Measurements from ENCODE around the gene CDC42EP5.
"Not testable (repeated sequence)": the region's sequence is repeated elsewhere in the genome, so short reads cannot be mapped to it uniquely, and the experiment has no call there.

Gene CDC42EP5

GRCh38 chr19:54477650-54478049, 4.6 kb upstream of the CDC42EP5 start:
- Mint-ChIP-seq H3K9me3 (no peaks in the 10 kb centered on the region), H3K4me3 (no peak overlapping the region), H3K27me3 (peaks cover 53% of the 10 kb centered on the region), H3K4me1 (peaks cover 13% of the 10 kb centered on the region), H3K36me3 (no peaks in the 10 kb centered on the region), H3K27ac (no peak overlapping the region)
- CTCF ChIA-PET = interaction anchor here (1.2 to 7.1 kb wide), 5 partner anchors 9 to 197 kb away, joined by 3 to 93 read pairs (median 4); no protein-coding TSS in a partner anchor
- no peak for DNase-seq

GRCh38 chr19:54475706-54476105, 2.6 kb upstream of the CDC42EP5 start:
- Mint-ChIP-seq H3K9me3 (no peaks in the 10 kb centered on the region), H3K36me3 (no peaks in the 10 kb centered on the region), H3K4me1 (peaks cover 6% of the 10 kb centered on the region), H3K27me3 (peaks cover 59% of the 10 kb centered on the region), H3K4me3 (no peak overlapping the region), H3K27ac (no peak overlapping the region)
- DNase-seq = no peak
- CTCF ChIA-PET = no interaction called here

DNA sequence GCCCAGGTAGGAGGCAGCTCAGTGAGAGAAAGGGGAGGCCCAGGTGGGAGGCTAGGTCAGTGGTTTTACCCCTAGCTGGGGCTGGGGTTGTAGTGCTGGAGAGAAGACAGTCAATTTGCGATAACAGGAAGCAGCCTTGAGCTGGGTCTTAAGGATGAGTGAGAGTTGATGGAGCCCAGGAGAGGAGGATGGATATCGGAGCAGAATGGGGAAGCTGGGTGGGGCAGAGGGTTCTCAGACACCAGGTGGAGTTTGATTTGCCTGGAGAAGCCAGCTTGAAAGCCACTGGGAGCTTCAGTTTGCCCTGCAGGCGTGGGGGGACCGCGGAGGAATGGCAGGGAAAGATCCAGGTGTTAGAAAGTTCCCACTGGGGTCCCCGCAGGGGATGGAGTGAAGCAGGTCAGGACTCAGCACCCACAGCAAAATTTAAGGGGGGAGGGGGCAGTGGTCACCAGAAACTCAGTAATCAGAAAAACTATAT, 836 bp upstream of the CDC42EP5 start:
- no peak for DNase-seq
- Mint-ChIP-seq H3K4me3 (no peak overlapping the region), H3K27me3 (peaks cover 72% of the 10 kb centered on the region), H3K9me3 (no peaks in the 10 kb centered on the region), H3K4me1 (peaks cover 8% of the 10 kb centered on the region), H3K27ac (no peak overlapping the region), H3K36me3 (no peaks in the 10 kb centered on the region)
- CTCF ChIA-PET = interaction anchor here (1.9 kb wide), 1 partner anchor 201 kb away, joined by 10 read pairs; no protein-coding TSS in a partner anchor

- Mint-ChIP-seq H3K4me1 (peaks cover 8% of the 10 kb centered on the region), H3K4me3 (no peak overlapping the region), H3K9me3 (no peaks in the 10 kb centered on the region), H3K36me3 (no peaks in the 10 kb centered on the region), H3K27me3 (peaks cover 64% of the 10 kb centered on the region), H3K27ac (no peak overlapping the region)
- CTCF ChIA-PET = no interaction called here
- no peak for DNase-seq
Measured at GRCh38 chr19:54470991-54471782, 1.9 kb downstream of the CDC42EP5 start.

DNA sequence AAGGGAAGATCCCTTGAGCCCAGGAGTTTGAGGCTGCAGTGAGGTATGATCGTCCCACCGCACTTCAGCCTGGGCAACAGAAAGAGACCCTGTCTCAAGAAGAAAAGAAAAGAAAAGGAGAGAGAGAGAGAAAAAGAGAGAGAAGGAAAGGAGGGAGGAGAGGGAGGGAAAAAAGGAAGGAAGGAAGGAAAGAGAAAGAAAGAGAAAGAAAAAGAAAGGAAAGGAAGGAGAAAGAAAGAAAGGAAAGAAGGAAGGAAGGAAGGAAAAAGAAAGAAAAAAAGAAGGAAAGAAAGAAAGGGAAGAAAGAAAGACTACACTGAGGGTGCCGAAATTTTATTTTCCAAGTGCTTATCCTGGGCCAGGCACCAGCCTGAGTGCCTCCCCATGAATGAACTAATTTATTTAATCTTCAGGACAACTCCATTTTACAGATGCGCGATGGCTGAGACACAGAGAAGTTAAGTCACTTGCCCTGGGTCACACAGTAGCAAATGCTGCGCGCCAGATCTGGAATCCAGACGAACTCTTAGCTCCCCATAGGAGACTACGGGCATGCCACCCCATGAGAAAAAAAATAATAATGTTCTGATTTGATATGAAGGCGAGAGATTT, 2.7 kb downstream of the CDC42EP5 start:
- Mint-ChIP-seq H3K4me3 (no peak overlapping the region), H3K36me3 (no peaks in the 10 kb centered on the region), H3K27ac (no peak overlapping the region), H3K9me3 (no peaks in the 10 kb centered on the region), H3K27me3 (peaks cover 70% of the 10 kb centered on the region), H3K4me1 (peaks cover 12% of the 10 kb centered on the region)
- no peak for DNase-seq
- CTCF ChIA-PET = no interaction called here

GRCh38 chr19:54469496-54469934, 3.6 kb downstream of the CDC42EP5 start:
- CTCF ChIA-PET = no interaction called here
- H3K4me1 Mint-ChIP-seq = peaks cover 15% of the 10 kb centered on the region
- no peak overlapping the region for H3K4me3 Mint-ChIP-seq
- H3K36me3 Mint-ChIP-seq = no peaks in the 10 kb centered on the region
- H3K27ac Mint-ChIP-seq = no peak overlapping the region
- H3K27me3 Mint-ChIP-seq = peaks cover 77% of the 10 kb centered on the region
- no peak for DNase-seq
- no peaks in the 10 kb centered on the region for H3K9me3 Mint-ChIP-seq

- Mint-ChIP-seq H3K27me3 (peaks cover 60% of the 10 kb centered on the region), H3K4me3 (peak overlapping the region; percentile 58), H3K4me1 (peaks cover 32% of the 10 kb centered on the region)
- CTCF ChIA-PET = interaction anchor here (0.6 to 1.2 kb wide), 3 partner anchors 15 to 209 kb away, joined by 3 to 4 read pairs (median 3); no protein-coding TSS in a partner anchor
- H3K36me3 Mint-ChIP-seq, DNase-seq, H3K9me3 Mint-ChIP-seq, H3K27ac Mint-ChIP-seq: not testable (repeated sequence)
Measured at GRCh38 chr19:54466110-54466480, 7.0 kb downstream of the CDC42EP5 start.

DNA sequence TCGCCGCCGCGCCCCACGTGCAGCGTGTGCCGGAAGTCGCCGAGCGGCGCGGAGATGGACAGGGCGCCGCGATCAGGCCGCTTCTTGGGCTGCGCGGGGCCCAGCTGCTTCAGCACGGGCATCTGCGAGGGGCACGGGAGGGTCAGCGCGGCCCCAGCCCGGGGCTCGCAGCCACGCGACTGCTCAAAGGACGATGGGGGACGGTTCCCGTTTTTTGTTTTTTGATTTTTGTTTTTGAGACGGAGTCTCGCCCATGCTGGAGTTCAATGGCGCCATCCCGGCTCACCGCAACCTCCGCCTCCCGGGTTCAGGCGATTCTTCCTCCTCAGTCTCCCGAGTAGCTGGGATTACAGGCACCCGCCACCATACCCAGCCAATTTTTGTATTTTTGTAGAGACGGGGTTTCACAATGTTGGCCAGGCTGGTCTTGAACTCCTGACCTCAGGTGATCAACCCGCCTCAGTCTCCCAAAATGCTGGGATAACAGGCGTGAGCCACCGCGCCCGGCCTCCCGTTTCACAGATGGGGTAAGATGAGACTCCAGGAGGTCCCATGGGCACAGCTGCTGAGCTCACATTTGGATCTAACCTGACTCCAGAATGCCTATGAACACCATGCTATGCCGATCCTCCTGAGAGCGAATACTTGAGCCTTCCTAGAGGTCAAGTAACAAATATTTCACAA, 7.5 kb downstream of the CDC42EP5 start:
- Mint-ChIP-seq H3K27me3 (peaks cover 55% of the 10 kb centered on the region), H3K4me1 (peaks cover 28% of the 10 kb centered on the region), H3K9me3 (no peaks in the 10 kb centered on the region), H3K4me3 (peak overlapping the region; percentile 58), H3K36me3 (peaks cover 7% of the 10 kb centered on the region), H3K27ac (no peak overlapping the region)
- CTCF ChIA-PET = interaction anchor here (0.6 to 1.2 kb wide), 3 partner anchors 16 to 209 kb away, joined by 3 to 4 read pairs (median 3); no protein-coding TSS in a partner anchor
- no peak for DNase-seq

- CTCF ChIA-PET = no interaction called here
- Mint-ChIP-seq H3K4me3 (peak overlapping the region; percentile 76), H3K27ac (peak overlapping the region; percentile 96), H3K36me3 (peaks cover 9% of the 10 kb centered on the region), H3K27me3 (peaks cover 47% of the 10 kb centered on the region), H3K9me3 (no peaks in the 10 kb centered on the region), H3K4me1 (peaks cover 30% of the 10 kb centered on the region)
- DNase-seq = peak; percentile 87
Measured at GRCh38 chr19:54464630-54465425, 8.3 kb downstream of the CDC42EP5 start.

DNA sequence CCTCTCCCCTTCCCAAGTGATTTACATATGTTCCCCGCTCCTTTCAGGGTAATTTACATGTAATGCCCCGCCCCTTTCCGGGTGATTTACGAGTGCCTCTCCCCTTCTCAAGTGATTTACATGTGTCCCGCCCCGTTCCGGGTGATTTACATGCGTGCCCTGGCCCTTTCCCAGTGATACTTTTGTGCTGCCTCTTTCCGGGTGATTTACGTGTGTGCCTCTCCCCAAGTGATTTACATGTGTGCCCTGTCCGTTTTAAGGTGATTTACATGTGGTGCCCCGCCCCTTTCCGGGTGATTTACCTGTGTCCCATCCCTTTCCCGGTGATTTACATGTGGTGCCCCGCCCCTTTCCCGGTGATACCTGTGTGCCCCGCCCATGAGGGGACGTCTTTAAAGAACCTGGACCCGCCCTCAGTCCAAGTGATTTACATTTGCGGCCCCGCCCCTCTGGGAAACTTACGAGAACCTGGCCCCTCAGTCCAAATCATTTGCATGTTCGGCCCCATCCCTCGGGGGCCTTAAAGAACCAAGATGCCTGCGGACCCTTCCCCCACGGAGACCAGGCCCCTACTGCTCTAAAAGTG, 9.0 kb downstream of the CDC42EP5 start:
- Mint-ChIP-seq H3K36me3 (peaks cover 13% of the 10 kb centered on the region), H3K4me3 (peak overlapping the region; percentile 76), H3K27ac (peak overlapping the region; percentile 96), H3K27me3 (peaks cover 40% of the 10 kb centered on the region), H3K9me3 (no peaks in the 10 kb centered on the region), H3K4me1 (peaks cover 34% of the 10 kb centered on the region)
- CTCF ChIA-PET = interaction anchor here (0.6 to 1.8 kb wide), 2 partner anchors 10 to 538 kb away, joined by 3 to 6 read pairs; no protein-coding TSS in a partner anchor
- peak; percentile 94 for DNase-seq

DNA sequence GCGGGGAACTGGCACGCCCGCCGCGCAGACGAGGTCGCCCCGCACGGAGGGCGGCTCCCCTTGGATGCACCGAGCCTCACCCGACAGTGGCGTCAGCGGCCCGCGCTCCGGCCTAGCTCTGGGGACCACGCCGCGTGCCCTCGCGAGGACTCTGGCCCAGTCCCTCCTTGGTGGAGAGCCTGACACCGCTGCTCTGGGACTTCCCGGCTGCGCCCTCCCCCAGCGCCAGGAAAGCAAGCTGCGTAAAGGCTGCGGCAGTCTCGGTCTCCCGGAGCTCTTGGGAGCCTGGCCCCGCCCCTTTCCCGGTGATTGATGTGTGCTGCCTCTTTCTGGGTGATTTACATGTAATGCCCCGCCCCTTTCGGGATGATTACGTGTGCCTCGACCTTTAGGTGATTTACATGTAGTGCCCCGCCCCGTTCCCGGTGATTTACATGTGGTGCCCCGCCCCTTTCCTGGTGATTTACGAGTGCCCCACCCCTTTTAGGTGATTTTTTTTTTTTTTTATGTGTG, 9.5 kb downstream of the CDC42EP5 start, which contains the start of gene LENG9:
Gene LENG9, minus strand, starts transcription at position 248 of the 513 bp plus-strand sequence. CDS start 252 bp downstream, outside the sequence.
- peaks cover 35% of the 10 kb centered on the region for H3K27me3 Mint-ChIP-seq
- peak within 1 kb of the TSS; percentile 76 for H3K4me3 Mint-ChIP-seq
- H3K27ac Mint-ChIP-seq = peak within 1 kb of the TSS; percentile 96
- H3K4me1 Mint-ChIP-seq = peaks cover 37% of the 10 kb centered on the region
- CTCF ChIA-PET = interaction anchor here (0.6 to 1.8 kb wide), 2 partner anchors 9 to 538 kb away, joined by 3 to 6 read pairs; no protein-coding TSS in a partner anchor
- H3K9me3 Mint-ChIP-seq = no peaks in the 10 kb centered on the region
- peaks cover 19% of the 10 kb centered on the region for H3K36me3 Mint-ChIP-seq
- DNase-seq = peak; percentile 98

- H3K27ac Mint-ChIP-seq = peak overlapping the region; percentile 96
- H3K36me3 Mint-ChIP-seq = peaks cover 26% of the 10 kb centered on the region
- CTCF ChIA-PET = interaction anchor here (1.8 kb wide), 1 partner anchor 9 kb away, joined by 6 read pairs; no protein-coding TSS in a partner anchor
- H3K4me1 Mint-ChIP-seq = peaks cover 37% of the 10 kb centered on the region
- H3K27me3 Mint-ChIP-seq = peaks cover 30% of the 10 kb centered on the region
- DNase-seq = peak; percentile 78
- peak overlapping the region; percentile 76 for H3K4me3 Mint-ChIP-seq
- no peaks in the 10 kb centered on the region for H3K9me3 Mint-ChIP-seq
Measured at GRCh38 chr19:54462655-54463530, 10.2 kb downstream of the CDC42EP5 start.

Measured in activated naive CD4-positive, alpha-beta T cell treated with anti-CD3 and anti-CD28 coated beads, Interleukin-2, amount 10 ng/mL, durations not matched to agents 7 days and 5 days (primary cell).